Heart right ventricle (tissue), 16 donors: ENCODE measurements around the gene OR2V2. TPM values are rescaled to one million over a fixed set of nuclear protein-coding genes. Genes with fewer than 3 reads are reported as not detected.
A peak's percentile ranks its signal among the peaks of the same experiment; 100 is the strongest.

Experiments used
- ATAC-seq, 8 donors: fragments of 200-7000 bp; cut with Tn5 transposase; one replicate each; pipeline ENCODE4 v1.9.1; 2020; ENCODE audit warnings: mild to moderate bottlenecking in 8 of 8, moderate library complexity in 8 of 8, moderate number of reproducible peaks in 1 of 8
- DNase-seq, 2 donors: peaks; one replicate each; pipeline ENCODE4 v3.0.0-alpha.2; 2020
- H3K27ac ChIP-seq, 10 donors: fragments of 200-600 bp; sonication (generic) in 2 of 10; one replicate each; pipeline versions ENCODE4 v1.5.0 to v1.8.0; 2020 to 2022; ENCODE audit warnings: mild to moderate bottlenecking in 3 of 10
- H3K27me3 ChIP-seq, 7 donors: fragments of 200-600 bp; one replicate each; pipeline ENCODE4 v1.8.0; 2021 to 2022; ENCODE audit warnings: mild to moderate bottlenecking in 2 of 7
- H3K36me3 ChIP-seq, 9 donors: fragments of 200-600 bp; sonication (generic) in 1 of 9; one replicate each; pipeline versions ENCODE4 v1.5.0 to v1.8.0; 2020 to 2022; ENCODE audit warnings: mild to moderate bottlenecking in 2 of 9
- H3K4me1 ChIP-seq, 9 donors: fragments of 200-600 bp; sonication (generic) in 1 of 9; one replicate each; pipeline versions ENCODE4 v1.5.0 to v1.8.0; 2020 to 2022; ENCODE audit warnings: mild to moderate bottlenecking in 4 of 9
- H3K4me3 ChIP-seq, 10 donors: fragments of 200-600 bp; sonication (generic) in 2 of 10; one replicate each; pipeline versions ENCODE4 v1.5.0 to v1.8.0; 2020 to 2022; ENCODE audit warnings: mild to moderate bottlenecking in 7 of 10, moderate library complexity in 2 of 10
- H3K9me3 ChIP-seq, 11 donors: fragments of 200-600 bp in 10 of 11; sonication (generic) in 2 of 11; one replicate each; pipeline versions ENCODE4 v1.5.0 to v1.8.0; 2013 to 2022; ENCODE audit warnings: mild to moderate bottlenecking in 2 of 11, control low read depth in 1 of 11, moderate library complexity in 1 of 11
- WGBS, 2 donors: extraction: QIAGEN DNeasy Blood & Tissue Kit; methylation state at CpG; one replicate each; pipeline ENCODE4 v1.1.7; 2013; ENCODE audit warnings: inconsistent platforms in 1 of 2; 5-methylcytosine and 5-hydroxymethylcytosine counted together
- intact Hi-C, 10 donors: fragments of 100-400 bp; cut with DNase I; formaldehyde crosslinking; loops; one replicate each; pipeline versions ENCODE4 v1.11.1 to v1.14.2; 2022
- polyA plus RNA-seq, 2 donors: library from polyadenylated mRNA; stranded (reverse); fragments of 200-250 nt; gene quantifications; one replicate each; pipeline ENCODE4 v1.2.3, GENCODE V29; 2013
- total RNA-seq, 10 donors: library from RNA; stranded (reverse); fragmentation: NEBNext Ultra II Directional in 3 of 10; extraction: Animal tissue kit (Norgen Biotek cat#: 25700) in 3 of 10; gene quantifications; one replicate each; pipeline versions ENCODE4 v1.2.1 to v1.2.4, GENCODE V29; 2021 to 2023
- TF ChIP-seq, protein P1 (sequence below), 9 donors: fragments of 200-600 bp; sonication (generic) in 2 of 9; IDR thresholded peaks; one replicate each; pipeline versions ENCODE4 v1.5.0 to v1.8.0; 2021 to 2022; ENCODE audit warnings: antibody characterized with exemption in 9 of 9, mild to moderate bottlenecking in 5 of 9, moderate library complexity in 1 of 9
- donor health status: Arrhythmogenic right ventricular cardiomyopathy.
- donor health status: ischemic (EF 13 %, LVEDD 7.1; RV severe dilation, severe dysfunction).
- donor health status: healthy with polysubstance abuse.
- donor health status: DM: no; HTN: yes; CAD: no.
- donor health status: DM: no; HTN: no; CAD: no.
- donor health status: ischemic (EF 25% LVEDD 6.9; RV normal size, moderate dysfunction).
- donor health status: ischemic (EF 25% LVEDD 5.7; RV mildly dilated, moderate dysfunction).
- donor health status: healthy.
- donor health status: DM: yes; HTN: yes; CAD: no.
- donor health status: Ischemic cardiomyopathy.
- donor health status: ischemic (EF 35%, LVEDD 5.7; RV mildly dilated, moderate dysfunction).
- donor health status: nonischemic (EF 11% LVEDD 7.7; RV severe dilation, severe dysfunction).
- donor health status: DM: yes; HTN: yes; CAD: no.
- donor health status: PGD.
- donor health status: ischemic (EF 29% LVEDD 5.4; RV normal size, mild dysfunction).
- donor health status: nonischemic (EF 23%, LVEDD 6.1; RV moderate dilation, normal function).

Gene OR2V2
- total and polyA plus RNA-seq, 12 donors = not detected

DNA sequence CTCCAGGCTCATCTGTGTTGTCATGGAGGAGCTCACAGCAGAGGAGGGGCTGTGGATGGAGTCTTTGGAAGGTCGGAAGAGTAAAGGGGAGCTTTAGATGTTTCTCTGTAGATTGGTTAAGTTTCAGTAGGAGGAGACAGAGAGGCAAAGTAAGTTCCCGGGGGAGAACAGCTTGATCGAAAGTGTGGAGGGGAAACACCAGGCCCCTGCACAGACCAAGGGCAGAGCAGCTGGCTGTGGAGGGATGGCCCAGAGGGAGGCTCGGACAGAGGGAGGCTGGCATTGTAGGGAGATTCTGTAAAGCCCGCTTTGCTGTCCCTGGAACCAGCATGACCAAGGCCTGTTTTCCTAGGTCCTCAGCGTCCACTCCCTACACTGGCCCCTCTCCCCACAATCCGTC lies 5.3 kb upstream of the OR2V2 start:
- TF ChIP-seq, protein P1, sequence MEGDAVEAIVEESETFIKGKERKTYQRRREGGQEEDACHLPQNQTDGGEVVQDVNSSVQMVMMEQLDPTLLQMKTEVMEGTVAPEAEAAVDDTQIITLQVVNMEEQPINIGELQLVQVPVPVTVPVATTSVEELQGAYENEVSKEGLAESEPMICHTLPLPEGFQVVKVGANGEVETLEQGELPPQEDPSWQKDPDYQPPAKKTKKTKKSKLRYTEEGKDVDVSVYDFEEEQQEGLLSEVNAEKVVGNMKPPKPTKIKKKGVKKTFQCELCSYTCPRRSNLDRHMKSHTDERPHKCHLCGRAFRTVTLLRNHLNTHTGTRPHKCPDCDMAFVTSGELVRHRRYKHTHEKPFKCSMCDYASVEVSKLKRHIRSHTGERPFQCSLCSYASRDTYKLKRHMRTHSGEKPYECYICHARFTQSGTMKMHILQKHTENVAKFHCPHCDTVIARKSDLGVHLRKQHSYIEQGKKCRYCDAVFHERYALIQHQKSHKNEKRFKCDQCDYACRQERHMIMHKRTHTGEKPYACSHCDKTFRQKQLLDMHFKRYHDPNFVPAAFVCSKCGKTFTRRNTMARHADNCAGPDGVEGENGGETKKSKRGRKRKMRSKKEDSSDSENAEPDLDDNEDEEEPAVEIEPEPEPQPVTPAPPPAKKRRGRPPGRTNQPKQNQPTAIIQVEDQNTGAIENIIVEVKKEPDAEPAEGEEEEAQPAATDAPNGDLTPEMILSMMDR (IDR thresholded peaks at IDR 0.05) = no peak
- Histone ChIP-seq H3K4me3 (no peak overlapping the region), H3K4me1 (no peaks in the 10 kb centered on the region), H3K36me3 (no peaks in the 10 kb centered on the region), H3K27me3 (peaks cover 0 to 56% (median 23%) of the 10 kb centered on the region in 7 donors), H3K9me3 (peaks cover 0 to 9% (median 0%) of the 10 kb centered on the region in 11 donors), H3K27ac (no peak overlapping the region)
- intact Hi-C loops = no loop called here
- 77 to 81% methylated on average over 6 to 7 of the region's 7 CpGs for WGBS, 2 donors
- DNase-seq = no peak
- ATAC-seq = no peak

GRCh38 chr5:181145133-181145532 lies 2.3 kb upstream of the OR2V2 start:
- Histone ChIP-seq H3K4me1 (peaks cover 0 to 1% (median 0%) of the 10 kb centered on the region in 9 donors), H3K9me3 (peaks cover 0 to 6% (median 0%) of the 10 kb centered on the region in 11 donors), H3K4me3 (no peak overlapping the region), H3K36me3 (no peaks in the 10 kb centered on the region), H3K27ac (no peak overlapping the region), H3K27me3 (peaks cover 0 to 85% (median 43%) of the 10 kb centered on the region in 7 donors)
- TF ChIP-seq, protein P1 (IDR thresholded peaks at IDR 0.05) = no peak
- no peak for ATAC-seq
- intact Hi-C loops = no loop called here
- DNase-seq = no peak
- 49 to 50% methylated on average over 1 of the region's 1 CpG for WGBS, 2 donors

DNA sequence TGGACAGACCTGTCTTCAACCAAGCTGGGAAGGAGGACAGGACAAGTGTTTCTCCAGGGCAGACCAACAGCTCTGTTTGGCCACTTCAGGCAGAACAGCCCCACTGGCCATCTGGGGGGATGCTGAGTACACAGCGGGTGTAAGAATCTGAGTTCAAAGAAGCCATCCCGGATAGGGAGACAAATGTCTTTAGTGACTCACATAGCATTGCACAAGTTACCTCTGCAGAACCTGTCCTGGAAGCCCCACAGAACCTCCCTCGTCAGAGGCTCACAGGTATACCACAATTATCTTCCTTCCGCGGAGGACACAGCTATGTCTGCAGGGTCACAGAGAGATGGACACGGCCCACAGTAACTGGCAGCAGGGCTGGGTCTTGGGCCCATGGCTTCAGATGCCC lies 2.0 kb downstream of the OR2V2 start:
- TF ChIP-seq, protein P1 (IDR thresholded peaks at IDR 0.05) = no peak
- 80 to 87% methylated on average over 6 of the region's 6 CpGs for WGBS, 2 donors
- intact Hi-C loops = no loop called here
- Histone ChIP-seq H3K4me3 (no peak overlapping the region), H3K27ac (no peak overlapping the region), H3K9me3 (peaks cover 0 to 6% (median 0%) of the 10 kb centered on the region in 11 donors), H3K27me3 (peaks cover 0 to 76% (median 30%) of the 10 kb centered on the region in 7 donors), H3K36me3 (no peaks in the 10 kb centered on the region), H3K4me1 (peaks cover 0 to 13% (median 0%) of the 10 kb centered on the region in 9 donors)
- ATAC-seq = no peak
- DNase-seq = no peak

DNA sequence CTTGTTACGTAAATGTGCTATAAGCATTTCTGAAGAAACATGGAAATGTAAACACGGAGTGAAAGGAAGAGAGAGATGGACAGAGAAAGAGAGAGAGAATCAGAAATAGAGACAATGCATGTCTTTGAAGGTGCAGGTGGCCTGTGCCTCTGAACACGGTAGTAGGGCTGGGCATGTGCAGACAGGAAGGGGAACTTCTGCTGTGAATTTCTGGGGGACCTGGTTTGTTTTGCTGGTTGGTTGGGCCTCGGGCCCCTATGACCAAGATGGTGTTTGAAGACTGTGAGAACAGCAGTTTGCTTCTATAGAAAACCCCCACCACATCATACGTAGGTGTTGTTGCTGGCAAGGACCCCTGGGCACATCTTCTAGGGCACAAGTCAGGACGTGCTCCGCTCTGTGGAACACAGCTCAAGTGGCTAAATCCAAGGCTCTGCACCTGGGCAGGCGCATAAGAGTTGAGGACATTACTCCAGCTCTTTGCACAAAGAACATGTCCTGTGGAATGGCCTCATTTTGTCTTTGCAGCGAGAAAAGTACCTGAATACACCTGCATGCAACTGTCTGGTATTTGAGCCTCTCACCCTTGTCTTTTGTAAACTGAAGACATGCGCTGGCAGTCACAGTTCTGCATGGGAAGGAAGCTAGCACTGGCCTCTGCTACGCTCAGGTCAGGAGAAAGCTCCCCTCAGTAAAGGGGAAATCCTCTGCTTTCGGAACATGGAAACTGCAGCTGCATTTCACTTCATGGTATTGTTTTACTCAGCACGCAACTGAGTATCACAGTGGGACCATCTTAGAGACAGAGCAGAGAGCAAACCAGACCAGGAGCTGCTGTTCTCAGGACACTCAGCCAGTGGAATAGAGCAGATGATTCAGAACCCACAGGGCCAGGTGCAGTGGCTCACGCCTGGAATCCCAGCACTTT lies 2.7 kb downstream of the OR2V2 start:
- Histone ChIP-seq H3K27me3 (peaks cover 0 to 71% (median 29%) of the 10 kb centered on the region in 7 donors), H3K4me1 (peaks cover 0 to 13% (median 0%) of the 10 kb centered on the region in 9 donors), H3K9me3 (peaks cover 0 to 5% (median 0%) of the 10 kb centered on the region in 11 donors), H3K36me3 (no peaks in the 10 kb centered on the region), H3K4me3 (no peak overlapping the region), H3K27ac (no peak overlapping the region)
- ATAC-seq = peak in 1 of 8 donors; percentile 26
- DNase-seq = no peak
- intact Hi-C loops = loop anchor here in 5 of 10 donors (10.0 kb wide), 3 partner anchors 95 to 365 kb away; partner anchors contain the start of gene ZFP62 (in 3 of the 5)
- 75 to 76% methylated on average over 14 of the region's 14 CpGs for WGBS, 2 donors
- TF ChIP-seq, protein P1 (IDR thresholded peaks at IDR 0.05) = no peak
